Spinal cord (tissue), 10 donors: Measurements from ENCODE around the gene SPATA32. TPM values are rescaled to one million over a fixed set of nuclear protein-coding genes. Genes with fewer than 3 reads are reported as not detected.

Experiments
- DNase-seq, 6 donors: peaks; one replicate each; pipeline versions ENCODE4 v3.0.0 to v3.0.0-alpha.2; 2013 to 2015; ENCODE audit warnings: low spot score in 6 of 6, low read depth in 4 of 6
- H3K27ac ChIP-seq: one replicate; pipeline ENCODE4 v1.5.1; 2013; ENCODE audit warnings: low read depth, low read length, control low read depth
- H3K27me3 ChIP-seq: one replicate; pipeline ENCODE4 v1.6.1; 2013; ENCODE audit warnings: low read length; ENCODE audit not compliant: control insufficient read depth, insufficient read depth
- H3K36me3 ChIP-seq: one replicate; pipeline ENCODE4 v1.6.1; 2013; ENCODE audit warnings: low read length; ENCODE audit not compliant: control insufficient read depth, insufficient read depth
- H3K4me1 ChIP-seq: one replicate; pipeline ENCODE4 v1.6.1; 2013; ENCODE audit warnings: low read length; ENCODE audit not compliant: control insufficient read depth, insufficient read depth
- H3K4me3 ChIP-seq: one replicate; pipeline ENCODE4 v1.5.1; 2013; ENCODE audit warnings: low read depth, low read length, control low read depth
- H3K9me3 ChIP-seq: one replicate; pipeline ENCODE4 v1.6.1; 2013; ENCODE audit warnings: low read length; ENCODE audit not compliant: control insufficient read depth, insufficient read depth
- WGBS: methylation state at CpG from one replicate; pipeline ENCODE4 v1.1.5; 2013; ENCODE audit warnings: missing lambda C conversion rate; ENCODE audit not compliant: insufficient coverage; 5-methylcytosine and 5-hydroxymethylcytosine counted together
- polyA plus RNA-seq, 2 donors: library from polyadenylated mRNA; unstranded; fragments of 120-200 nt; gene quantifications; one replicate each; pipeline ENCODE4 v1.2.1, GENCODE V29; 2013; ENCODE audit not compliant: insufficient read length in 2 of 2
- total RNA-seq, 2 donors: library from RNA; depleted of rRNA in 1 of 2; stranded (reverse); fragments of 120-200 nt in 1 of 2; fragments of >200 nt in 1 of 2; gene quantifications; one replicate each; pipeline versions ENCODE4 v1.2.3 to v1.2.4, GENCODE V29; 2013 to 2014
- donor health status: healthy.

SPATA32 gene
- total and polyA plus RNA-seq, 4 donors, result 0.20 TPM; not detected in 3

DNA sequence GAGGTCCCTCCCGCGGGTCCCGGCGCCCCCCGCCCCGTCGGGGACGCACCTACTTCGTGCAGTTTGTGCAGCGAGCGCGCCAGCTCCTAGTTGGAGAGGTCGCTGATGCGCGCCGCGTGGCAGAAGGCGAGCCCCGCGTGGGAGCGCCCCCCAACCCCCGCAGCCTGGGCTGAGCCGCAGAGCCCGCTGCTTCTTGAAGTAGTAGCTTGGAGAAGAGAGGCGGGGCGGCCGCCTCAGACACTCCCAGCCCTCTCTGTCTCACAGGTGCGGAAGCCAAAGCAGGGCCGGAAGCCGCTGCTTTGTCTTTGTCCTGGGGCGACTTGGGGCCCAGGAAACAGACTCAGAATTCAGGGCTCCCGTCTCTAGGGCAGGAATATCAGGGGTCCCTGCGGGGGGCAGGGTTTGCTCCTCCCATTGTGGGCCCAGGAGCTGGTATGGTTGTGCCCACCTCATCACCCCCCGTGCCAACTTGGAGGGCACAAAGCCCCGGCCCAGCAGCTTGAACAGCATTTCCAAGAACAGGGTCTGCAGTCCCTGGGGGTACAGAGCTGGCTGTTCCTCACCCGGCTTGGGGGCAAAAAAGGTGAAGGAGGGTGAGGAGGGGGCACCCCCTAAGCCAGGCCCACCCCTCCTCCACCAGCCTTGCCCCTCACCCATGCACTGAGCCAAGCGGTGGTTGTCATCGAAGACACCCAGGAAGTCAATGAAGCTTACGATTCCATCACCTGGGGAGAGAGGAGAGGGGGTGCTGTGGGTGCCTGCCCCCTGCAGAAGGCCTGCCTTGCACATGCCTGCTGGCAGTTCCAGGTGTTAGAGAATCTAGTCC, 13.5 kb downstream of the SPATA32 start:
- peak in 2 of 6 donors; percentile 37 to 48 for DNase-seq
- H3K4me3 ChIP-seq, result peak overlapping the region; percentile 48
- H3K27ac ChIP-seq, result no peak overlapping the region
- H3K36me3 ChIP-seq, result peaks cover 36% of the 10 kb centered on the region
- WGBS, result 6% methylated on average over 34 of the region's 39 CpGs
- peaks cover 19% of the 10 kb centered on the region for H3K27me3 ChIP-seq
- H3K9me3 ChIP-seq, result no peaks in the 10 kb centered on the region
- peaks cover 31% of the 10 kb centered on the region for H3K4me1 ChIP-seq

DNA sequence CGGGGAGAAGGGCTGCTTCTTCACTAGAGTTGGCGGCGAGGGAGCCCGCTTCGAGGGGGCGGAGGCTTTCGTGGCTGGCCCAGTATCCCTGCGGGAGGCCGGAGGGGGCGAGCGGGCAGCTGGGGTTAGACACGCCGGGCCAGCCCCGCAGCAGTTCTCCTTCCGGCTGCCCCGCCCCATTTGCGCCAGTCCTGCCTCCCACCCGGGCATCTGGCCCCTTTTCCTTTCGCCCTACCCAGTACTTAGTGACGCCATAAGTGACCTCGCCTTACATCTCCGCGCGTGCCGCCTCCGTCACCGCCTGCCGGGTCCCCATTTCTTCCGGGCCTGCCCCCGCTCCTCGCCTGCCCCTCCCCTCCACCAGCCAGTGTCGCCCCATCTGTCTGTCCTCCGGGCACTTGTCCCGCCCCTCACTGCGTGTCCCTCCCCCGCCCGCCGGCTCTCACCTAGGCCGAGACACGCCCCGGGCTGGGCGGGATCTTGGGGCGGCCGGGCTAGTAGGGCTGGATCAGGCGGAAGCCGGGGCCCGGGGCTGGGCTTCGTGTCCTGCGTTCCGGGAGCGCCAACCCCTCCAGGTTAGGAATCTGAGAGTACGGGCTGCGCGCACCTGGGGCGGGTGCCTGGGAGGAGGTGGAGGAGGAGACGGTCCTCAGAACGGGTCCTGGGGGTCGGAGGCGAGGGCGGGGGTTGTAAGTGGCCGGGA, 14.3 kb downstream of the SPATA32 start:
- WGBS, result under 1% methylated on average over 61 of the region's 61 CpGs
- Histone ChIP-seq H3K36me3 (peaks cover 43% of the 10 kb centered on the region), H3K27ac (peak overlapping the region; percentile 25), H3K9me3 (no peaks in the 10 kb centered on the region), H3K4me1 (peaks cover 37% of the 10 kb centered on the region), H3K4me3 (peak overlapping the region; percentile 48), H3K27me3 (peaks cover 19% of the 10 kb centered on the region)
- DNase-seq, result peak in 3 of 6 donors; percentile 24 to 86 (median 74)

GRCh38 chr17:45246861-45247428, 14.9 kb downstream of the SPATA32 start:
- WGBS, result 7% methylated on average over 29 of the region's 33 CpGs
- no peaks in the 10 kb centered on the region for H3K9me3 ChIP-seq
- H3K4me3 ChIP-seq, result peak overlapping the region; percentile 48
- H3K27ac ChIP-seq, result peak overlapping the region; percentile 25
- H3K36me3 ChIP-seq, result peaks cover 43% of the 10 kb centered on the region
- H3K4me1 ChIP-seq, result peaks cover 43% of the 10 kb centered on the region
- H3K27me3 ChIP-seq, result peaks cover 19% of the 10 kb centered on the region
- peak in 3 of 6 donors; percentile 33 to 83 (median 77) for DNase-seq

DNA sequence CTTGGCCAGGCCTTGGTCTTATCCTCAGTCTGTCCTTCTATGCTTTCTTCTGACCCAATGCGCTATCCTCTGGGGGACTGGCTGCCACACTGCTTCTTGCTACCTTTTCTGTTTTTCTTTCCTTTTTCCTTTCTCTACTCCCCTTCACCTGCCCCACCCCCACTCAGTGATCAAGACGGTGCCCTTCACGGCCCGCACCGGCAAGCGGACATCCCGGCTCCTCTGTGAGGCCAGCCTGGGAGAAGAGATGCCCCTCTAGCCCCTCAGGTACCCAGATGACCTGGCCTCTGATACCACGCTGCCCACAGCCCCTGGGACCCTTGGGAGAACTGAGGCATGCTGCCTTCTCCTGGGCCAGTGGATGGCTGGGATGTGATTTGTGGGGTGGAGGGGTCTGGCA, 15.6 kb downstream of the SPATA32 start:
- WGBS, result 57% methylated on average over 8 of the region's 8 CpGs
- Histone ChIP-seq H3K27me3 (peaks cover 23% of the 10 kb centered on the region), H3K27ac (no peak overlapping the region), H3K9me3 (no peaks in the 10 kb centered on the region), H3K4me1 (peaks cover 46% of the 10 kb centered on the region), H3K4me3 (no peak overlapping the region), H3K36me3 (peaks cover 43% of the 10 kb centered on the region)
- DNase-seq, result no peak

DNA sequence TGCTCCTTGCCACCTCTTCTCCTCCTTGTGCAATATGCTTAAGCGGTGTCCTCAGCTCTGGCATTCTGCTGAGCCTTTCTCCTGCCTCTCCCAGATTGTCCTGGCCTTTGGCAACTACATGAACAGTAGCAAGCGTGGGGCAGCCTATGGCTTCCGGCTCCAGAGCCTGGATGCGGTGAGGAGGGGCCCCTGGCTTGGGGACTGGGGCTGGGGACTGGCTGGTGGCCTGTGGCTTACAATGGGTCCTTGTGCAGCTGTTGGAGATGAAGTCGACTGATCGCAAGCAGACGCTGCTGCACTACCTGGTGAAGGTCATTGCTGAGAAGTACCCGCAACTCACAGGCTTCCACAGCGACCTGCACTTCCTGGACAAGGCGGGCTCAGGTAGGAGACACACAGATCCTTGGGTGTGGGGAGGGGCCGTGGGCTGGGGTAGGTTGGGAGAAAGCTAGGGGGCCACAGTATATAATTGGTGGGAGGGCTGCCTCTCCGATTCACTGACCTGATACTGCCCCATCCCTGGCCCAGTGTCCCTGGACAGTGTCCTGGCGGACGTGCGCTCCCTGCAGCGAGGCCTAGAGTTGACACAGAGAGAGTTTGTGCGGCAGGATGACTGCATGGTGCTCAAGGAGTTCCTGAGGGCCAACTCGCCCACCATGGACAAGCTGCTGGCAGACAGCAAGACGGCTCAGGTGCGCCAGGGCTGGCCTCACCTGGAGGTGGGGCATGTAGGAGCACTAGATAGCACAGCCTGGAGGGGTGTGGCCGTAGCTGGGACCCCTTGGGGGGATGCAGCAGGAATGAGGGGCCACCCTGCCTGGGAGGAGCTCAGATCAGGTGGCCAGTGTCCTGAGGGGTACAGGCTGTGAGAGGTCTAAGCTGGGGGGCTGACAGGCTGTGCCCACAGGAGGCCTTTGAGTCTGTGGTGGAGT, 16.9 kb downstream of the SPATA32 start:
- Histone ChIP-seq H3K4me3 (no peak overlapping the region), H3K9me3 (no peaks in the 10 kb centered on the region), H3K27me3 (peaks cover 32% of the 10 kb centered on the region), H3K4me1 (peaks cover 59% of the 10 kb centered on the region), H3K27ac (no peak overlapping the region), H3K36me3 (peaks cover 46% of the 10 kb centered on the region)
- DNase-seq, result no peak
- 82% methylated on average over 20 of the region's 21 CpGs for WGBS

GRCh38 chr17:45243750-45244149, 18.1 kb downstream of the SPATA32 start:
- no peak for DNase-seq
- Histone ChIP-seq H3K36me3 (peaks cover 46% of the 10 kb centered on the region), H3K4me1 (peaks cover 67% of the 10 kb centered on the region), H3K9me3 (no peaks in the 10 kb centered on the region), H3K4me3 (no peak overlapping the region), H3K27ac (no peak overlapping the region), H3K27me3 (peaks cover 30% of the 10 kb centered on the region)
- WGBS, result 86% methylated on average over 17 of the region's 18 CpGs

- peaks cover 50% of the 10 kb centered on the region for H3K4me1 ChIP-seq
- H3K27ac ChIP-seq, result no peak overlapping the region
- H3K36me3 ChIP-seq, result peaks cover 49% of the 10 kb centered on the region
- H3K27me3 ChIP-seq, result peaks cover 16% of the 10 kb centered on the region
- no peaks in the 10 kb centered on the region for H3K9me3 ChIP-seq
- 9% methylated on average over 14 of the region's 18 CpGs for WGBS
- no peak for DNase-seq
- H3K4me3 ChIP-seq, result no peak overlapping the region
Observed at GRCh38 chr17:45242029-45242414, 19.9 kb downstream of the SPATA32 start.

- Histone ChIP-seq H3K4me3 (peak overlapping the region; percentile 51), H3K27me3 (peaks cover 15% of the 10 kb centered on the region), H3K4me1 (peaks cover 45% of the 10 kb centered on the region), H3K9me3 (no peaks in the 10 kb centered on the region), H3K36me3 (peaks cover 44% of the 10 kb centered on the region), H3K27ac (peak overlapping the region; percentile 47)
- DNase-seq, result peak in 4 of 6 donors; percentile 42 to 97 (median 78)
- 2% methylated on average over 55 of the region's 62 CpGs for WGBS
Observed at GRCh38 chr17:45241328-45242028, 20.4 kb downstream of the SPATA32 start.
